Liver (tissue), 9 donors: ENCODE data around the gene ZNF562. TPM values are rescaled to one million over a fixed set of nuclear protein-coding genes. Genes with fewer than 3 reads are reported as not detected.

ENCODE experiments used
- DNase-seq: peaks from one replicate; pipeline ENCODE4 v3.0.0-alpha.2; 2017; ENCODE audit warnings: low spot score
- H3K27ac ChIP-seq, 2 donors: one replicate each; pipeline ENCODE4 v1.7.0; 2013; ENCODE audit warnings: inconsistent platforms in 2 of 2, low read length in 2 of 2, control low read depth in 1 of 2, low read depth in 1 of 2, mild to moderate bottlenecking in 1 of 2
- H3K27me3 ChIP-seq, 4 donors: one replicate each; pipeline versions ENCODE4 v1.6.1 to v1.7.0; 2013; ENCODE audit warnings: low read length in 3 of 4, inconsistent platforms in 1 of 4, mild to moderate bottlenecking in 1 of 4, moderate library complexity in 1 of 4; ENCODE audit not compliant: control insufficient read depth in 4 of 4, insufficient read depth in 4 of 4
- H3K36me3 ChIP-seq, 4 donors: one replicate each; pipeline versions ENCODE4 v1.6.1 to v1.7.0; 2013; ENCODE audit warnings: low read length in 3 of 4, mild to moderate bottlenecking in 3 of 4, low read depth in 1 of 4, moderate library complexity in 1 of 4; ENCODE audit not compliant: control insufficient read depth in 4 of 4, insufficient read depth in 3 of 4
- H3K4me1 ChIP-seq, 4 donors: one replicate each; pipeline versions ENCODE4 v1.6.1 to v1.7.0; 2013; ENCODE audit warnings: low read length in 3 of 4, mild to moderate bottlenecking in 3 of 4, moderate library complexity in 1 of 4; ENCODE audit not compliant: control insufficient read depth in 4 of 4, insufficient read depth in 4 of 4
- H3K4me3 ChIP-seq, 3 donors: one replicate each; pipeline versions ENCODE4 v1.6.1 to v1.7.0; 2013; ENCODE audit warnings: low read length in 3 of 3, control low read depth in 1 of 3, low read depth in 1 of 3, mild to moderate bottlenecking in 1 of 3
- H3K9ac ChIP-seq, 2 donors: one replicate each; pipeline ENCODE4 v1.7.0; 2013; ENCODE audit warnings: low read length in 2 of 2, mild to moderate bottlenecking in 2 of 2, moderate library complexity in 2 of 2, control low read depth in 1 of 2, low read depth in 1 of 2
- H3K9me3 ChIP-seq, 4 donors: one replicate each; pipeline versions ENCODE4 v1.6.1 to v1.7.0; 2013; ENCODE audit warnings: low read length in 3 of 4; ENCODE audit not compliant: control insufficient read depth in 4 of 4
- FOXA2 ChIP-seq: IDR thresholded peaks from 2 replicates; pipeline ENCODE4 v1.6.1; 2016; ENCODE audit warnings: antibody characterized with exemption
- GABPA ChIP-seq, 2 donors: IDR thresholded peaks in 1 of 2; conservative IDR thresholded peaks in 1 of 2; 2 replicates each; pipeline ENCODE4 v1.6.1; 2016; ENCODE audit warnings: antibody characterized with exemption in 2 of 2, mild to moderate bottlenecking in 1 of 2, moderate library complexity in 1 of 2
- JUND ChIP-seq, 2 donors: IDR thresholded peaks; 2 replicates each; pipeline ENCODE4 v1.6.1; 2016; ENCODE audit warnings: antibody characterized with exemption in 2 of 2
- NR2F2 ChIP-seq: IDR thresholded peaks from 2 replicates; pipeline ENCODE4 v1.6.1; 2016; ENCODE audit warnings: antibody characterized with exemption
- RAD21 ChIP-seq, 2 donors: IDR thresholded peaks; 2 replicates each; pipeline ENCODE4 v1.6.1; 2016; ENCODE audit warnings: antibody characterized with exemption in 2 of 2, mild to moderate bottlenecking in 2 of 2
- RXRA ChIP-seq, 2 donors: IDR thresholded peaks; 2 replicates each; pipeline ENCODE4 v1.6.1; 2017 to 2018; ENCODE audit warnings: antibody characterized with exemption in 2 of 2, mild to moderate bottlenecking in 1 of 2
- YY1 ChIP-seq: IDR thresholded peaks from 2 replicates; pipeline ENCODE4 v1.6.1; 2016; ENCODE audit warnings: antibody characterized with exemption, mild to moderate bottlenecking
- WGBS: extraction: QIAGEN DNeasy Blood & Tissue Kit; methylation state at CpG from one replicate; pipeline ENCODE4 v1.1.7; 2013; 5-methylcytosine and 5-hydroxymethylcytosine counted together
- polyA plus RNA-seq, 2 donors: library from polyadenylated mRNA; stranded (reverse) in 1 of 2; unstranded in 1 of 2; fragments of 200-250 nt in 1 of 2; fragments of >200 nt in 1 of 2; fragmentation: Nextera tagmentation in 1 of 2; extraction: Ambion mirVana in 1 of 2; gene quantifications; one replicate each; pipeline versions ENCODE4 v1.2.1 to v1.2.3, GENCODE V29; 2013 to 2015
- total RNA-seq, 2 donors: library from RNA; depleted of rRNA; stranded (reverse); fragments of >200 nt; gene quantifications; one replicate each; pipeline ENCODE4 v1.2.3, GENCODE V29; 2014
- TF ChIP-seq, protein P1 (sequence below): fragments of 150-350 bp; IDR thresholded peaks from 2 replicates; pipeline ENCODE4 v1.5.1; 2017; ENCODE audit warnings: improper control_type of control experiment, low read depth, low read length; ENCODE audit not compliant: missing input control
- TF ChIP-seq, protein P2 (sequence below): IDR thresholded peaks from 2 replicates; pipeline ENCODE4 v1.6.1; 2016; ENCODE audit warnings: antibody characterized with exemption, mild to moderate bottlenecking
- TF ChIP-seq, protein P3 (sequence below): IDR thresholded peaks from 2 replicates; pipeline ENCODE4 v1.6.1; 2016; ENCODE audit warnings: antibody characterized with exemption
- donor health status: healthy.
- donor health status: healthy.
- donor health status: healthy.
- donor health status: healthy.
- donor health status: healthy.

The ZNF562 gene
- total and polyA plus RNA-seq, 4 donors = 4.1 to 14.9 (median 9.0) TPM

DNA sequence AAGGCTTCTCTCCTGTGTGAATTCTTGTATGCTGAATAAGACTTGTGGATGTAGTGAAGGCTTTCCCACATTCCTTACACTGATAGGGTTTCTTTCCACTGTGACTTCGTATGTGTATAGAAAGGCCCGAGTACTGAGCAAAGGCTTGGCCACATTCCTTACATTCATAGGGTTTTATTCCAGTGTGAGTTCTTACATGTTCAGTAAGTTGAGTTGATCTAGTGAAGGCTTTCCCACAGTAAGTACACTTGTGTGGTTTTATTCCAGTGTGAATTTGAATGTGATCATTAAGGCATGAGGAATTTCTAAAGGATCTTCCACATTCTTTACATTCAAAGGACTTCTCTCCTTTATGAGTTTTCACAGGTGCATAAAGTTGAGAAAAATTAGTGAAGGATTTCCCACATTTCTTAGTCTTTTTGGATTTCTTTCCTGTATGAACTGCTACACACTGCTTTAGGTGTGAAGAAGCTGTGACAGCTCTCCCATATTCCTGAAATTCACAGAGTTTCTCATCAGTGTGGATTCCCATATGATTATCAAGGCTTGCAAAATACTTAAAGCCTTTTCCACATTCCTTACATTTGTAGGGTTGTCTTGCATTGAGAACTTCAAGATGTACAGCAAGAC is 64.3 kb downstream of the ZNF562 start:
- Histone ChIP-seq H3K9me3 (peaks cover 38 to 56% (median 43%) of the 10 kb centered on the region in 4 donors), H3K9ac (no peak overlapping the region), H3K36me3 (peaks cover 27 to 75% (median 67%) of the 10 kb centered on the region in 4 donors), H3K27me3 (no peaks in the 10 kb centered on the region), H3K4me1 (no peaks in the 10 kb centered on the region), H3K4me3 (peak overlapping the region in 2 of 3 donors; percentile 35 to 49), H3K27ac (no peak overlapping the region)
- 97% methylated on average over 2 of the region's 2 CpGs for WGBS
- no peak for DNase-seq
- TF ChIP-seq GABPA (IDR thresholded peaks at IDR 0.05 in 1 of 2, conservative IDR thresholded peaks at IDR 0.05 in 1 of 2) (no peak), RAD21 (IDR thresholded peaks at IDR 0.05) (no peak), FOXA2 (no peak), YY1 (no peak), RXRA (IDR thresholded peaks at IDR 0.05) (no peak), JUND (IDR thresholded peaks at IDR 0.05) (no peak)
- TF ChIP-seq, protein P1, sequence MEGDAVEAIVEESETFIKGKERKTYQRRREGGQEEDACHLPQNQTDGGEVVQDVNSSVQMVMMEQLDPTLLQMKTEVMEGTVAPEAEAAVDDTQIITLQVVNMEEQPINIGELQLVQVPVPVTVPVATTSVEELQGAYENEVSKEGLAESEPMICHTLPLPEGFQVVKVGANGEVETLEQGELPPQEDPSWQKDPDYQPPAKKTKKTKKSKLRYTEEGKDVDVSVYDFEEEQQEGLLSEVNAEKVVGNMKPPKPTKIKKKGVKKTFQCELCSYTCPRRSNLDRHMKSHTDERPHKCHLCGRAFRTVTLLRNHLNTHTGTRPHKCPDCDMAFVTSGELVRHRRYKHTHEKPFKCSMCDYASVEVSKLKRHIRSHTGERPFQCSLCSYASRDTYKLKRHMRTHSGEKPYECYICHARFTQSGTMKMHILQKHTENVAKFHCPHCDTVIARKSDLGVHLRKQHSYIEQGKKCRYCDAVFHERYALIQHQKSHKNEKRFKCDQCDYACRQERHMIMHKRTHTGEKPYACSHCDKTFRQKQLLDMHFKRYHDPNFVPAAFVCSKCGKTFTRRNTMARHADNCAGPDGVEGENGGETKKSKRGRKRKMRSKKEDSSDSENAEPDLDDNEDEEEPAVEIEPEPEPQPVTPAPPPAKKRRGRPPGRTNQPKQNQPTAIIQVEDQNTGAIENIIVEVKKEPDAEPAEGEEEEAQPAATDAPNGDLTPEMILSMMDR = no peak
- TF ChIP-seq, protein P2, sequence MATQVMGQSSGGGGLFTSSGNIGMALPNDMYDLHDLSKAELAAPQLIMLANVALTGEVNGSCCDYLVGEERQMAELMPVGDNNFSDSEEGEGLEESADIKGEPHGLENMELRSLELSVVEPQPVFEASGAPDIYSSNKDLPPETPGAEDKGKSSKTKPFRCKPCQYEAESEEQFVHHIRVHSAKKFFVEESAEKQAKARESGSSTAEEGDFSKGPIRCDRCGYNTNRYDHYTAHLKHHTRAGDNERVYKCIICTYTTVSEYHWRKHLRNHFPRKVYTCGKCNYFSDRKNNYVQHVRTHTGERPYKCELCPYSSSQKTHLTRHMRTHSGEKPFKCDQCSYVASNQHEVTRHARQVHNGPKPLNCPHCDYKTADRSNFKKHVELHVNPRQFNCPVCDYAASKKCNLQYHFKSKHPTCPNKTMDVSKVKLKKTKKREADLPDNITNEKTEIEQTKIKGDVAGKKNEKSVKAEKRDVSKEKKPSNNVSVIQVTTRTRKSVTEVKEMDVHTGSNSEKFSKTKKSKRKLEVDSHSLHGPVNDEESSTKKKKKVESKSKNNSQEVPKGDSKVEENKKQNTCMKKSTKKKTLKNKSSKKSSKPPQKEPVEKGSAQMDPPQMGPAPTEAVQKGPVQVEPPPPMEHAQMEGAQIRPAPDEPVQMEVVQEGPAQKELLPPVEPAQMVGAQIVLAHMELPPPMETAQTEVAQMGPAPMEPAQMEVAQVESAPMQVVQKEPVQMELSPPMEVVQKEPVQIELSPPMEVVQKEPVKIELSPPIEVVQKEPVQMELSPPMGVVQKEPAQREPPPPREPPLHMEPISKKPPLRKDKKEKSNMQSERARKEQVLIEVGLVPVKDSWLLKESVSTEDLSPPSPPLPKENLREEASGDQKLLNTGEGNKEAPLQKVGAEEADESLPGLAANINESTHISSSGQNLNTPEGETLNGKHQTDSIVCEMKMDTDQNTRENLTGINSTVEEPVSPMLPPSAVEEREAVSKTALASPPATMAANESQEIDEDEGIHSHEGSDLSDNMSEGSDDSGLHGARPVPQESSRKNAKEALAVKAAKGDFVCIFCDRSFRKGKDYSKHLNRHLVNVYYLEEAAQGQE = no peak
- TF ChIP-seq, protein P3, sequence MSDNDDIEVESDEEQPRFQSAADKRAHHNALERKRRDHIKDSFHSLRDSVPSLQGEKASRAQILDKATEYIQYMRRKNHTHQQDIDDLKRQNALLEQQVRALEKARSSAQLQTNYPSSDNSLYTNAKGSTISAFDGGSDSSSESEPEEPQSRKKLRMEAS = no peak

DNA sequence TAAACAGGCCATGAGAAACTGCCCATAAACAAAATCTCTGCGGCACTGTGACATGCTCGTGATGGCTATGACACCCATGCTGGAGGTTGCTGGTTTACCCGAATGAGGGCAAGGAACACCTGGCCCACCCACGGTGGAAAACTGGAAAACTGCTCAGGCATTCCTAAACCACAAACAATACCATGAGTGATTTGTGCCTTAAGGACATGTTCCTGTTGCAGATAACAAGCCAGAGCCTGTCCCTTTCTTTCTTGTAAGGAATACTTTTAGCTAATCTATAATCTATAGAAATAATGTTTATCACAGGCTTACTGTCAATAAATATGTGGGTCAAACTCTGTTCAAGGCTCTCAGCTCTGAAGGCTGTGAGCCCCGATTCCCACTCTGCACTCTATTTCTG is 66.0 kb downstream of the ZNF562 start:
- DNase-seq = no peak
- H3K9ac ChIP-seq = no peak overlapping the region
- no peaks in the 10 kb centered on the region for H3K4me1 ChIP-seq
- H3K9me3 ChIP-seq = peaks cover 37 to 56% (median 46%) of the 10 kb centered on the region in 4 donors
- no peak overlapping the region for H3K27ac ChIP-seq
- no peaks in the 10 kb centered on the region for H3K27me3 ChIP-seq
- 97% methylated on average over 5 of the region's 5 CpGs for WGBS
- H3K36me3 ChIP-seq = peaks cover 23 to 59% (median 51%) of the 10 kb centered on the region in 4 donors
- TF ChIP-seq, protein P1 = no peak
- TF ChIP-seq NR2F2 = no peak
- peak overlapping the region in 1 of 3 donors; percentile 7 for H3K4me3 ChIP-seq
